Measurements from ENCODE around the gene NCOR1. TPM values are rescaled to one million over a fixed set of nuclear protein-coding genes. Genes with fewer than 3 reads are reported as not detected.

The NCOR1 gene
- total and polyA plus RNA-seq, 12 donors, result 66.2 to 172 (median 95.2) TPM

GRCh38 chr17:16083223-16083622, 132.1 kb downstream of the NCOR1 start:
- TF ChIP-seq CTCF (IDR thresholded peaks at IDR 0.05) (no peak), POLR2A (IDR thresholded peaks at IDR 0.05) (no peak)
- intact Hi-C loops (cut with DNase I), result no loop called here
- peaks cover 0 to 38% of the 10 kb centered on the region in 2 donors for H3K36me3 ChIP-seq (replicated peaks in 1 of 2)

GRCh38 chr17:16081507-16082087, 133.7 kb downstream of the NCOR1 start:
- no peaks in the 10 kb centered on the region for H3K9me3 ChIP-seq (replicated peaks in 1 of 3)
- H3K27ac ChIP-seq, result no peak overlapping the region
- peaks cover 4 to 9% of the 10 kb centered on the region in 2 donors for H3K4me1 ChIP-seq (replicated peaks in 1 of 2)
- intact Hi-C loops (cut with DNase I), result no loop called here
- TF ChIP-seq CTCF (IDR thresholded peaks at IDR 0.05), result no peak
- no peak for TF ChIP-seq POLR2A (IDR thresholded peaks at IDR 0.05)
- peaks cover 0 to 45% of the 10 kb centered on the region in 2 donors for H3K36me3 ChIP-seq (replicated peaks in 1 of 2)
- WGBS, 4 donors, result 96 to 100% (median 100%) methylated on average over 1 of the region's 1 CpG
- DNase-seq, result no peak
- H3K27me3 ChIP-seq, result no peaks in the 10 kb centered on the region
- H3K4me3 ChIP-seq, result no peak overlapping the region

More at GRCh38 chr17:16083223-16083622, 132.1 kb downstream of the NCOR1 start:
- WGBS, 4 donors, result 97 to 99% (median 97%) methylated on average over 3 of the region's 3 CpGs
- H3K4me1 ChIP-seq (replicated peaks in 1 of 2), result peaks cover 4 to 9% of the 10 kb centered on the region in 2 donors
- H3K27ac ChIP-seq, result no peak overlapping the region
- no peaks in the 10 kb centered on the region for H3K27me3 ChIP-seq
- H3K4me3 ChIP-seq, result no peak overlapping the region
- no peak for DNase-seq
- H3K9me3 ChIP-seq (replicated peaks in 1 of 3), result no peaks in the 10 kb centered on the region

DNA sequence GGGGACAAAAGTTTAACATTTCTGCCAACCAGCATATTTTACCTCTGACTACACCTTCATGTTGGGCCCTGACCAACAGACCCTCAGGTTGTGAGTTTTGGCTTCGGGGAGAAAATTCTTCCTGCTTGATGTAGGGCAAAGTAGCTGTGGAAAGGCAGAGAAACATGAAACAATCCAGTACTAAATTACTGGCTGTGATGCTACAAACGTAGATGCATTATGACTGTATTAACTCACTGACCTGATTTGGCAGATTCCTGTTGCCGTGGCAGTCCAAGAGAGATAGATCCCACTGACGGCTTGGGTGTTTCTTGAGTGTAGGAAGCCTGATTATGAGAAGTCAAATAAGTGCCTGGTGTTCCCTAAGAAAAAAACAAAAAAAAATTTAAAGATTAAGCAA, 135.0 kb downstream of the NCOR1 start:
- no peaks in the 10 kb centered on the region for H3K27me3 ChIP-seq
- H3K27ac ChIP-seq, result no peak overlapping the region
- H3K4me3 ChIP-seq, result no peak overlapping the region
- 86 to 90% (median 87%) methylated on average over 4 of the region's 4 CpGs for WGBS, 4 donors
- intact Hi-C loops (cut with DNase I), result no loop called here
- no peak for DNase-seq
- no peaks in the 10 kb centered on the region for H3K9me3 ChIP-seq (replicated peaks in 1 of 3)
- H3K36me3 ChIP-seq (replicated peaks in 1 of 2), result peaks cover 0 to 43% of the 10 kb centered on the region in 2 donors
- H3K4me1 ChIP-seq (replicated peaks in 1 of 2), result peaks cover 1 to 6% of the 10 kb centered on the region in 2 donors
- TF ChIP-seq CTCF (IDR thresholded peaks at IDR 0.05) (no peak), POLR2A (IDR thresholded peaks at IDR 0.05) (no peak)

DNA sequence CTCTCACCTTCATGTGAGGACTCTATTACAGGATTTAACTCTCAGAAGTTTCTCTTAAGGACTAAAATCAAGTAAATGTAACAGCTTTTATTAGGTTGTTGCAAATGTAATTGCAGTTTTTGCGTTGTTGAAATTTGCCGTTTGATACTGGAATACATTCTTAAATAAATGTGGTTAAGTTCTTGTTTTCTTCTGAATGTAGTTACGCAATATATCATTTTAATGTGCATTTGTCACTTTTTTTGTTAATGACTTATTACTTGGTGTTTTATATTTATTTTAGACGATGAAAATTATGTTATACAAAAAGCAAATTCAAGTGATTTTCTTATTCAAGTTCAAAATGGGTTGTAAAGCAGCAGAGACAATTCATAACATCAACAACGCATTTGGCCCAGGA, 139.4 kb downstream of the NCOR1 start:
- intact Hi-C loops (cut with DNase I), result no loop called here
- no peak for DNase-seq

More for the DNA sequence above, 139.4 kb downstream of the NCOR1 start:
- Histone ChIP-seq H3K4me3 (no peak overlapping the region), H3K36me3 (replicated peaks in 1 of 2) (peaks cover 0 to 66% of the 10 kb centered on the region in 2 donors), H3K27ac (no peak overlapping the region), H3K9me3 (replicated peaks in 1 of 3) (no peaks in the 10 kb centered on the region), H3K27me3 (no peaks in the 10 kb centered on the region), H3K4me1 (replicated peaks in 1 of 2) (no peaks in the 10 kb centered on the region)
- WGBS, 4 donors, result 96 to 97% (median 97%) methylated on average over 5 of the region's 5 CpGs
- TF ChIP-seq CTCF (IDR thresholded peaks at IDR 0.05), result no peak
- TF ChIP-seq POLR2A (IDR thresholded peaks at IDR 0.05), result no peak
